GM18502 (cell line): ENCODE measurements around the gene CCDC186.

Experiments
- ATAC-seq: cut with Tn5 transposase; IDR thresholded peaks from one replicate; pipeline ENCODE4 v1.9.1; 2021; ENCODE audit warnings: mild to moderate bottlenecking; ENCODE audit not compliant: unreplicated experiment, poor library complexity

The CCDC186 gene

DNA sequence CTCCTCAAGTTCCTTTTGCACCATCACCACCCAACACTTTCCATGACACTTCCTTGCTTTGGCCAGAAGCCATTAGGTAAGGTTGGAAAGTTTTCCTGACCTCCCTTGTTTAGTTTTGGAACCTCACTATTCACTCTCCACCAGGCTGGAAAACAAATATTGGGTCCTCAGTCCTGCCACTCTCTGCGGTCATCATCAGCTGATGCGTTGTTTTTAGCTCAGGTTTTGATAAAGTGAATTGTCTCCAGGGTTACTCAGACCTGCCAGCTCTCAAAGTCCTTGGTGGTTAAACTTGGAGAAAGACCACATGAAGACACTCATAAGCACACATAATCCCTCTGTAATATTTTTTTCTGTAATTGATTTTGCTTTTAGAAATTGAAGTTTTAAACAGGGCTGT is 55.5 kb downstream of the CCDC186 start:
- no peak for ATAC-seq

- no peak for ATAC-seq
Measured at GRCh38 chr10:114117728-114118127, 56.3 kb downstream of the CCDC186 start.

- no peak for ATAC-seq
Measured at GRCh38 chr10:114115661-114116445, 58.1 kb downstream of the CCDC186 start.

DNA sequence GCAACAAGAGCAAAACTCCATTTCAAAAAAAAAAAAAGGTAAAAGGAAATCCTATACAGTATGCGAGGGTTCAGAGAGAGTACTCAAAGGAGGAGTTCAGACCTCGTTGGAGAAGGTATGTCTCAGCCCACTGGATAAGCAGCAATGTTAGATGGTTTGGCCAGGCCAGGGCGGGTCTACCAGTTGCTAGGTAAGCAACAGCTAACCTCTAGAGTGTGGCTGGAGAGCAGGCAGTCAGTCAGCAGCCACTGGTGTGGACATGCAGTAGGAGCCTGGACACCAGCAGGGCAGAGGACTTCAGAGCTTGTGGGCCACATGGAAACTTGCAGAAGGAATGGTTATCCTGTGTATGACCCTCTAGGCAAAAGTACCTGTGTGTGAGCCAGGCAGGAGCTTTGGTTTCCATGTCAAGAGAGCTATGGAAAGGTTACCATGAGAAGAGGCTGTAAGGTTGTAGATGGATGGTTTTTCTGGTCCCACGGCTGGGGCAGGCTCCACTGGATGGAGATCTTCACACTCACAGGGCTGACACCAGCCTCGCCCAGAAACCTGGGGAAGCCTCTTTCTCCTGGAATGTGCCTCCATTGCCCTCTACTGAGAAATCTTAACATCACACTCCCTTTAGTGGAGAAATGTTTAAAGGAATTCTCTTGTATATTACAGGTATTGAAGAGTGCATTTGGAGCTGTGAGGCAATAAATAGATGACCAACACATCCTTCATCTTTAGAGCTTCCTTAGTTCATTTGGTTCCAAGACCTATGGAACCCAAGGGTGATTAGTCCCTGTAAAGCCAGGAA is 63.6 kb downstream of the CCDC186 start:
- no peak for ATAC-seq

- peak; percentile 56 for ATAC-seq
Measured at GRCh38 chr10:114103284-114103683, 70.7 kb downstream of the CCDC186 start.

- ATAC-seq, result no peak
Measured at GRCh38 chr10:114102256-114102655, 71.7 kb downstream of the CCDC186 start.

- ATAC-seq, result no peak
Measured at GRCh38 chr10:114100848-114101741, 72.9 kb downstream of the CCDC186 start.

GRCh38 chr10:114096864-114097263 is 77.1 kb downstream of the CCDC186 start:
- peak; percentile 4 for ATAC-seq

DNA sequence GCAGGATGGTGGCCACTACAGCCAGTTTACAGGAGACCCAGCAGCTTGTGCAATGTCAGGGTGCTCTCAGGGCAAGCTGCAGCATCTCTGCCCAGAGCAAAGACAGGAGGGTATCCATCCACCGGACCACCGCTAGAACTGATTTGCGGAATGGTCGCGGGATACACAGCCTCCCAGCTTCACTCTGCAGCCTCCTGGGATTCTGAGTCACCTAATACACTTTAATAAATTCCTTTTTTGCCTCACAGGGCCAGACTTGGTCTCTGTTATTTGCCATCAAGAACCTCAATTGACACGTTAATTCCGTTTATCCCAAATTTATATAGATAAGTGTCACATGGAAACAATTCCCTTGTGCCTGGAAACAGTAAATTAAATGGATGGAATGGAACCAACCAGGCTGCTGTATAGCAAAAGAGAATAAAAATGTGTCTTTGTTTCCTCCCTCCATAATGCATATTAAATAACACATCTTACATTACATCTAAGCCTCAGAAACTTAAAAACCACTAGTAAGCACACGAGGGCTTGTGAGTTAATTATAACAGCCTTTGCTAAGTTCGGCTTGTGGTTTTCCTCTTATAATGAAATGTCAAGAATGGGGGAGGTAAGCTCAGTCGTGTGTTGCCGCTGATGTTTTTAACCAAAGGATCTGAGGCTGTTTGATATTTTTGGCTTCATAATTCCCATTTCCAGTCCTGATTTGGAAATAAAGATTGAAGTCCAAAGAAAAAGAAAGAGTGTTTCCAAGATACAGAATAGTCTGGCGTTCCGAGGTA is 78.3 kb downstream of the CCDC186 start:
- ATAC-seq, result peak; percentile 57

- ATAC-seq, result peak; percentile 61
Measured at GRCh38 chr10:114094795-114095194, 79.2 kb downstream of the CCDC186 start.

GRCh38 chr10:114087655-114088054 is 86.3 kb downstream of the CCDC186 start:
- no peak for ATAC-seq

DNA sequence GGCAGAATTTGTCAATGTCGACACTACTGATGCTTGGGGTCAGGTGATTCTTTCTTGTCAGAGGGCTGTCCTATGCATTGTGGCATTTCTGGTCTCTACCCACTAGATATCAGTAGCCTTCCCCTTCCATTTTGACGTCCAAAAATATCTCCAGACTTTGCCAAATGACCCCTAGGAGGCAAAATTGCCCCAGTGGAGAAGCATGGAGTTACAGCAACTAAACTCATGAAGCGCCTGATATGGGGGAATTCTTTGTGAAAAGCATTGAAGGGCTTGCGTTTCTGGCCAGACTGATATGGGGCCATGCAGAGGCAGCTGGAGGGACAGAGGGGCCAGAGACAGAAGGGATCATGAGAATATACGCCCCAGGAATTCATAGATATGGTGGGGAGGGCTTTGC is 86.7 kb downstream of the CCDC186 start:
- no peak for ATAC-seq

DNA sequence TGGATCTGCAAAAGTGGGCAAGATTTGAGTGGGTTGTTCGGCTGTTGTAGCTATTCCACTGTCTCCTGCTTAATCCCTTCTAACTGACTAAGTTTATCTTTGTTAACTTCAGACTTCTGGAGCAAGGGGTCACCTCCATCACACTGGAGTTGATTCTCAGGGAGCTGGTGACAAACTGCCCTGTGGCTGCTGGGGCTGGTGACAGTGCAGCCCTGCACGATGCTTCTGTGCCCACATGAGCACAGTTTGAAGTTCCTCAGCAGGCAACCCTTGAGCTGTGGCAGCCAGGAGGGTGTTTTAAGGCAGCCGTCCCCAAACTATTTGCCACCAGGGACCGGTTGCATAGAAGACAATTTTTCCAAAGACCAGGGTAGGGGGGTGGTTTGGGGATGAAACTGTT is 89.8 kb downstream of the CCDC186 start:
- ATAC-seq, result no peak

DNA sequence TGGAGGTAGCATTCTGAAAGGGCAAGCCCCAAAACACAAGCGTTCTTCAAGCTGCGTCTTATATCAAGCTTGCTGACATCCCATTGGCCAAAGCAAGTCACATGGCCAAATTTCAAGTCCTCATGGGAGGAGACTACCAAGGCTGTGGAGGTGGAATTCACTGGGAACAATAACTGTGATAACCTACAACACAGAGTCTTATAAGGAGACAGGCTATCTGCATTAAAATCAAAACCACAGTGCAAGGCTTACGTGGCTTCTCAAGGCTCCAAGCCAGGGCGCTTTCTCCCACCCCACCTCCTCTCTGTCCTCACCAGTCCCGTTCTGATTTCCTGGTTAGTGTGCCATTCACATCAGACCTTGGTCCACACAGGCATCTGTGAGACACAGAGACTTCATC is 91.0 kb downstream of the CCDC186 start:
- ATAC-seq, result no peak

GRCh38 chr10:114081911-114082583 is 92.0 kb downstream of the CCDC186 start:
- no peak for ATAC-seq

GRCh38 chr10:114079421-114079820 is 94.6 kb downstream of the CCDC186 start:
- ATAC-seq, result no peak

DNA sequence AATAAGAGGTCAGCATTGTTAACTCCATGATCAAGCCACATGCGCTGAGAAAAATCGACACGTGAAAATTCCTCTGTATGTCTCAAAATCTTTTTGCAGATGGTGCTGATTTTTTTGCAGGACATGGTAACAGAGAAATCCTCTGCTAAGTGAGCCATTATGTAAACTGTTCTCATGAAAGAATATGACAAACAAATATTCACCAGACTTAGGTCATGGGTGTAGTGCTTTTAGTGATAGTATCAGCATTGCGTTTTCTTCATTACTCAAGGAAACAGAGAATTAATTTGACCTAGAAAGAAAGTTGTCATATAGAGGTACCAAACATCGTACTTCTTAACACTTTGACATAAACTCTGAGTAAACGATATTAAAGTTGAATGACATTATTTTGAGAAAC is 95.7 kb downstream of the CCDC186 start:
- ATAC-seq, result no peak

DNA sequence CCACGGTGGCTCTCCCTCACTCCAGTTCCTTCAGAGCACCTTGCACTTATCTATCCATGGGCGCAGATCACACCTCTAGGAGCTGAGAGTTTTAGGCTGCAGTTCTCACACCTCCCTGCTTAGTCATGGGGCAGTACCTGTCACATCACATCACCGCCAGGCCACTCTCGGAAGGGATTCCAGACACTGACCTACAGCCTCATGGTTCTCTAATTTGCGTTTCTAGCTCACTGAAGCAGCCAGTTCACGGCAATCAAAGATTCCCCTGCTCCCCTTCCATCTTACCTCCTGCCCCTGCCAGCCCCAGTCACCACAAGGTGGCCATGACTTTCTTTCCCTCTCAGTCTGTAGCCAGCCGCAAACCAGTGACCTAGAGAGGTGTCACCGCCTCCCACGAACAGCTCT is 96.2 kb downstream of the CCDC186 start:
- no peak for ATAC-seq

- ATAC-seq, result no peak
Measured at GRCh38 chr10:114077347-114077746, 96.7 kb downstream of the CCDC186 start.
